Spleen (tissue), 11 donors: ENCODE data around the gene MAP2K5. TPM values are rescaled to one million over a fixed set of nuclear protein-coding genes. Genes with fewer than 3 reads are reported as not detected.

Experiments
- DNase-seq: peaks from one replicate; pipeline ENCODE4 v3.0.0-alpha.2; 2020
- H3K27ac ChIP-seq, 8 donors: fragments of 200-600 bp; sonication (generic) in 7 of 8; 1 replicate in 4 of 8; 2 replicates in 4 of 8; pipeline versions ENCODE4 v1.5.0 to v1.8.0; 2016 to 2021; ENCODE audit warnings: inconsistent platforms in 4 of 8, mild to moderate bottlenecking in 4 of 8, moderate library complexity in 1 of 8
- H3K27me3 ChIP-seq, 7 donors: fragments of 200-600 bp; sonication (generic) in 6 of 7; replicated peaks in 1 of 7; 1 replicate in 4 of 7; 2 replicates in 3 of 7; pipeline versions ENCODE4 v1.5.0 to v1.8.0; 2016 to 2021; ENCODE audit warnings: inconsistent platforms in 3 of 7, mild to moderate bottlenecking in 1 of 7
- H3K36me3 ChIP-seq, 6 donors: fragments of 200-600 bp; sonication (generic) in 5 of 6; 1 replicate in 4 of 6; 2 replicates in 2 of 6; pipeline versions ENCODE4 v1.5.0 to v1.8.0; 2016 to 2021; ENCODE audit warnings: inconsistent platforms in 2 of 6
- H3K4me1 ChIP-seq, 6 donors: fragments of 200-600 bp; sonication (generic) in 5 of 6; 1 replicate in 3 of 6; 2 replicates in 3 of 6; pipeline versions ENCODE4 v1.5.0 to v1.8.0; 2016 to 2021; ENCODE audit warnings: inconsistent platforms in 3 of 6
- H3K4me3 ChIP-seq, 8 donors: fragments of 200-600 bp; sonication (generic) in 7 of 8; 1 replicate in 4 of 8; 2 replicates in 4 of 8; pipeline versions ENCODE4 v1.5.0 to v1.8.0; 2016 to 2021; ENCODE audit warnings: inconsistent platforms in 4 of 8, mild to moderate bottlenecking in 4 of 8, moderate library complexity in 2 of 8
- H3K9me3 ChIP-seq, 8 donors: fragments of 200-600 bp; sonication (generic) in 7 of 8; 1 replicate in 4 of 8; 2 replicates in 4 of 8; pipeline versions ENCODE4 v1.5.0 to v1.8.0; 2016 to 2021; ENCODE audit warnings: inconsistent platforms in 4 of 8
- CTCF ChIP-seq, 11 experiments: fragments of 200-600 bp in 7 of 11; fragments of 450-650 bp in 4 of 11; sonication (generic) in 4 of 11; IDR thresholded peaks in 8 of 11; conservative IDR thresholded peaks in 3 of 11; 1 replicate in 7 of 11; 2 replicates in 4 of 11; pipeline versions ENCODE4 v1.4.0 to v1.8.0; 2016 to 2021; ENCODE audit warnings: antibody characterized with exemption in 11 of 11, inconsistent platforms in 4 of 11, mild to moderate bottlenecking in 1 of 11
- POLR2A ChIP-seq, 3 donors: fragments of 450-650 bp; IDR thresholded peaks; one replicate each; pipeline ENCODE4 v1.5.1; 2017; ENCODE audit warnings: antibody characterized with exemption in 3 of 3, mild to moderate bottlenecking in 1 of 3
- POLR2AphosphoS5 ChIP-seq, 3 donors: sonication (generic); formaldehyde crosslinking; IDR thresholded peaks; one replicate each; pipeline ENCODE4 v1.5.1; 2017; ENCODE audit warnings: antibody characterized with exemption in 3 of 3
- WGBS, 5 donors: extraction: QIAGEN DNeasy Blood & Tissue Kit in 3 of 5; methylation state at CpG; one replicate each; pipeline versions ENCODE4 v1.1.5 to v1.1.7; 2013 to 2018; 5-methylcytosine and 5-hydroxymethylcytosine counted together
- intact Hi-C: fragments of 100-400 bp; cut with DNase I; formaldehyde crosslinking; loops from one replicate; pipeline ENCODE4 v1.15.0; 2023; ENCODE audit warnings: low total_unique reads
- polyA plus RNA-seq, 3 donors: library from polyadenylated mRNA; stranded (reverse); fragments of 200-250 nt; gene quantifications; one replicate each; pipeline ENCODE4 v1.2.1, GENCODE V29; 2013
- total RNA-seq, 7 donors: library from RNA; depleted of rRNA in 3 of 7; stranded (reverse); fragments of >200 nt in 3 of 7; fragmentation: NEBNext Ultra II Directional in 4 of 7; extraction: Animal tissue kit (Norgen Biotek cat#: 25700) in 4 of 7; gene quantifications; one replicate each; pipeline versions ENCODE4 v1.1.0 to v1.2.1, GENCODE V29; 2016 to 2021
- donor health status: healthy with polysubstance abuse.
- donor health status: DM: no; HTN: no; CAD: no; lungs with moderate emphysema.
- donor health status: DM: no; HTN: no; CAD: no.
- donor health status: Bipolar disorder and iron deficiency.
- donor health status: healthy.
- donor health status: DM: no; HTN: no; CAD: no.
- donor health status: DM: yes; HTN: yes; CAD: no.

MAP2K5 gene
- total and polyA plus RNA-seq, 10 donors, result 8.4 to 30.4 (median 14.6) TPM

- Histone ChIP-seq H3K36me3 (peaks cover 0 to 12% (median 0%) of the 10 kb centered on the region in 6 donors), H3K4me3 (no peak overlapping the region), H3K4me1 (peaks cover 6 to 54% (median 42%) of the 10 kb centered on the region in 6 donors), H3K9me3 (peaks cover 0 to 16% (median 6%) of the 10 kb centered on the region in 8 donors), H3K27ac (no peak overlapping the region), H3K27me3 (peaks cover 11 to 77% (median 61%) of the 10 kb centered on the region in 7 donors)
- TF ChIP-seq CTCF (IDR thresholded peaks at IDR 0.05 in 8 of 11, conservative IDR thresholded peaks at IDR 0.05 in 3 of 11), result no peak
- no peak for TF ChIP-seq POLR2AphosphoS5 (IDR thresholded peaks at IDR 0.05)
- TF ChIP-seq POLR2A (IDR thresholded peaks at IDR 0.05), result no peak
- DNase-seq, result peak; percentile 54
- WGBS, 5 donors, result 16 to 26% (median 17%) methylated on average over 18 to 19 of the region's 19 CpGs
- intact Hi-C loops, result no loop called here
These were observed 277.1 kb downstream of the MAP2K5 start for GRCh38 chr15:67819636-67820035.

GRCh38 chr15:67820122-67820991 is 277.9 kb downstream of the MAP2K5 start:
- Histone ChIP-seq H3K27me3 (peaks cover 11 to 85% (median 68%) of the 10 kb centered on the region in 7 donors), H3K4me1 (peaks cover 6 to 61% (median 49%) of the 10 kb centered on the region in 6 donors)
- intact Hi-C loops, result no loop called here

GRCh38 chr15:67820992-67821783 is 278.7 kb downstream of the MAP2K5 start:
- TF ChIP-seq CTCF (IDR thresholded peaks at IDR 0.05 in 8 of 11, conservative IDR thresholded peaks at IDR 0.05 in 3 of 11), result no peak
- TF ChIP-seq POLR2AphosphoS5 (IDR thresholded peaks at IDR 0.05), result peak in 1 of 3 donors; percentile 39
- peak; percentile 76 for DNase-seq
- peaks cover 11 to 69% (median 58%) of the 10 kb centered on the region in 6 donors for H3K4me1 ChIP-seq
- H3K27ac ChIP-seq, result no peak overlapping the region
- no peaks in the 10 kb centered on the region for H3K36me3 ChIP-seq
- H3K9me3 ChIP-seq, result peaks cover 0 to 7% (median 0%) of the 10 kb centered on the region in 8 donors
- 5 to 9% (median 8%) methylated on average over 26 to 39 of the region's 39 CpGs for WGBS, 5 donors
- intact Hi-C loops, result no loop called here
- H3K4me3 ChIP-seq, result no peak overlapping the region
- peaks cover 16 to 93% (median 77%) of the 10 kb centered on the region in 7 donors for H3K27me3 ChIP-seq

More at GRCh38 chr15:67820122-67820991, 277.9 kb downstream of the MAP2K5 start:
- Histone ChIP-seq H3K27ac (no peak overlapping the region), H3K36me3 (peaks cover 0 to 5% (median 0%) of the 10 kb centered on the region in 6 donors), H3K4me3 (no peak overlapping the region), H3K9me3 (peaks cover 0 to 9% (median 3%) of the 10 kb centered on the region in 8 donors)
- TF ChIP-seq POLR2AphosphoS5 (IDR thresholded peaks at IDR 0.05) (no peak), CTCF (IDR thresholded peaks at IDR 0.05 in 8 of 11, conservative IDR thresholded peaks at IDR 0.05 in 3 of 11) (no peak), POLR2A (IDR thresholded peaks at IDR 0.05) (no peak)
- WGBS, 5 donors, result 15 to 20% (median 18%) methylated on average over 40 to 50 of the region's 50 CpGs
- DNase-seq, result peak; percentile 64
